Esophagus (tissue), 2 donors: ENCODE measurements around the gene SCNN1A. TPM values are rescaled to one million over a fixed set of nuclear protein-coding genes. Genes with fewer than 3 reads are reported as not detected.

Source experiments
- H3K27ac ChIP-seq, 2 donors: one replicate each; pipeline ENCODE4 v1.5.1; 2013; ENCODE audit warnings: low read depth in 2 of 2, mild to moderate bottlenecking in 2 of 2, inconsistent platforms in 1 of 2, low read length in 1 of 2, moderate library complexity in 1 of 2
- H3K27me3 ChIP-seq, 2 donors: one replicate each; pipeline ENCODE4 v1.6.1; 2013; ENCODE audit warnings: low read length in 2 of 2, control low read depth in 1 of 2, mild to moderate bottlenecking in 1 of 2; ENCODE audit not compliant: insufficient read depth in 2 of 2, control insufficient read depth in 1 of 2
- H3K36me3 ChIP-seq, 2 donors: one replicate each; pipeline ENCODE4 v1.6.1; 2013; ENCODE audit warnings: low read length in 1 of 2; ENCODE audit not compliant: control insufficient read depth in 2 of 2, insufficient read depth in 2 of 2
- H3K4me1 ChIP-seq, 2 donors: one replicate each; pipeline ENCODE4 v1.6.1; 2013; ENCODE audit warnings: low read length in 1 of 2; ENCODE audit not compliant: control insufficient read depth in 2 of 2, insufficient read depth in 2 of 2
- H3K4me3 ChIP-seq, 2 donors: one replicate each; pipeline ENCODE4 v1.5.1; 2013; ENCODE audit warnings: low read length in 2 of 2, mild to moderate bottlenecking in 2 of 2, low read depth in 1 of 2, moderate library complexity in 1 of 2
- H3K9me3 ChIP-seq, 2 donors: one replicate each; pipeline ENCODE4 v1.6.1; 2013; ENCODE audit warnings: mild to moderate bottlenecking in 2 of 2, low read depth in 1 of 2, low read length in 1 of 2, moderate library complexity in 1 of 2; ENCODE audit not compliant: control insufficient read depth in 2 of 2, insufficient read depth in 1 of 2
- WGBS, 2 donors: extraction: QIAGEN DNeasy Blood & Tissue Kit; methylation state at CpG; one replicate each; pipeline ENCODE4 v1.1.7; 2013; 5-methylcytosine and 5-hydroxymethylcytosine counted together
- polyA plus RNA-seq, 2 donors: library from polyadenylated mRNA; stranded (reverse); fragments of 200-250 nt; gene quantifications; one replicate each; pipeline ENCODE4 v1.2.3, GENCODE V29; 2013
- donor health status: healthy with polysubstance abuse.
- donor health status: Bipolar disorder and iron deficiency.

The SCNN1A gene
- polyA plus RNA-seq: 100 to 1,000 TPM in 1 of 2 donors, 10 to 100 TPM in 1; 98.7 to 126 TPM

DNA sequence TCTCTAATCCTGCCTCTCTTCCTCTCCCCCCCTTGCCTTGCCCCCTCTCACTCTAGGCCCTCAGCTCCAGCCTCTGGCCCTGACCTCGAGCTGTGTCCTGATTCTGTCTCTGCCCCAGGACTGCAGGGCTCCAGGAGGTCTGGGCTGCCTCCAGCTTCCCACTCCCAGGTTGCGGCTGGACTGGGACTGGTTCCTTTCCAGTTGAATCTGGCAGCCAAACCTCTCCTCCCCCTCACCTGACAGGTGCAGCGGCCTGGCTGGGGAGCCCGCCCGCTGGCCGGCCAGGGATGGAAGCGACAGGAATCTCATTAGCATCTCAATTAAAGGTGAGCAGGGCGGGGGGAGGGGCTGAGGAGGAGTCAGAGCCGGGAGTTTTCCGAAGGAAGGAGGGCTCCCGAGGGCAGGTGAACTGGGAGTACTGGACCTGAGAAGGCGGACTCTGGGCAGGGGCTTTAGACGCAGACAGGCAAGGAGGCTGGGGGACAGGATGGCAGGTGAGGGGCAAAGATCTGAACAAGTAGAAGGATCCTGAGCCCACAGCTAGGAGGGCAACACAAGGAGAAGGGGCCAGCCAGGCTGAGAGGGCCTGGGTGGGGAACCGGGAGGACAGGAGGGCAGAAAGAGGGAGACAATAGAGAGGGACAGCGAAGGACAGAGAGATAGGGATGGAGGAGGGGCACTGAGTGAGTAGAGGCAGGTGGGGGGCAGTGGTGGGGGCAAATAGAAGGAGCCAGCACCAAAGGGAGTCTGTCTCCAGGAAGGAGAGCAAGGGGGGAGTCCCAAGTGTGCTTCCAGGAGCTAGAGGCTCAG lies at the start of gene SCNN1A:
Gene SCNN1A (minus strand): TSS at position 295 of the 810 bp plus-strand sequence. CDS start 780 bp downstream, outside the sequence.
- WGBS, 2 donors: 57 to 72% methylated on average over 15 of the region's 15 CpGs
- peak within 1 kb of the TSS; percentile 64 to 73 for H3K4me3 ChIP-seq
- H3K4me1 ChIP-seq: peaks cover 8 to 31% of the 10 kb centered on the region in 2 donors

DNA sequence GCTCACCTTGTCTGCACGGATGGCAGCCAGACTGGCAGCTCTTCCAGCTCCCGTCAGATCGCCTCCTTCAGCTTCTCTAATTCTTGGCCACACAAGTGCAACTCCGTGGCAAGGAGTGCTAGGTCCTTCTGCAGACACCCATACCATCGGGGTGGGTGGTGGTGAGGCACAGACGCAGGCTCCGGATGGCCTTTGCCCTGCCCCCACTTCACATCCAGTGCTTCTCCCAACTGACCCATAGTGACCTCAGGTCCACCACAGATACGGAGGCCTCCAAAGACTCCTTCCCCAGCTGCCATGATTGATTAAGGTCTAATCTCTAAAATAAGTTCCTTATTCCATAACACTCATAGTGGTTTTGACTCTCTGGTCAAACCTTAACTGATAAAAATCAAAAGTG lies 49.5 kb upstream of the SCNN1A start:
- H3K27ac ChIP-seq: no peak overlapping the region
- WGBS, 2 donors: 82 to 87% methylated on average over 8 of the region's 8 CpGs
- no peaks in the 10 kb centered on the region for H3K9me3 ChIP-seq

More for the DNA sequence above, at the start of gene SCNN1A:
- no peaks in the 10 kb centered on the region for H3K27me3 ChIP-seq
- no peaks in the 10 kb centered on the region for H3K9me3 ChIP-seq
- peak within 1 kb of the TSS; percentile 95 to 98 for H3K27ac ChIP-seq
- no peaks in the 10 kb centered on the region for H3K36me3 ChIP-seq

DNA sequence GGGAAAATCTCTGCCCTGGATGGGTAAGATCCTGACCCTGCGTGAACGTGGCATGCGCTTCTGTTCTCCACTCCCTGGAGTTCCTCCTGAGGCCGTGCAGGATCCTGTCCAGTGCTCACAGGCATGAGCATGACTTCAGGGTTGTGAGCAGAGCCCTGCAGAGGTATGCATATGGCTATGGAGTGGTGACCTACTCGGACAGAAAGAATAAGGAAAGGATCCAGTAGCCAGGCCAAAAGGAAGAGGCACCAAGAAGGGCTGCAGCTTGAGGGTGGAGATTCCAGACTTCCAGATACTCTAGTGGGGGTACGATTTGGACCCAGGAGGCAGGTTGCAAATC lies 48.6 kb upstream of the SCNN1A start:
- Histone ChIP-seq H3K9me3 (no peaks in the 10 kb centered on the region), H3K27me3 (no peaks in the 10 kb centered on the region), H3K4me1 (peaks cover 0 to 3% of the 10 kb centered on the region in 2 donors), H3K27ac (no peak overlapping the region), H3K36me3 (no peaks in the 10 kb centered on the region), H3K4me3 (no peak overlapping the region)
- WGBS, 2 donors: 41 to 44% methylated on average over 6 of the region's 6 CpGs

More for the DNA sequence above, 49.5 kb upstream of the SCNN1A start:
- H3K4me1 ChIP-seq: peaks cover 0 to 3% of the 10 kb centered on the region in 2 donors
- H3K36me3 ChIP-seq: no peaks in the 10 kb centered on the region
- H3K27me3 ChIP-seq: no peaks in the 10 kb centered on the region
- H3K4me3 ChIP-seq: no peak overlapping the region

DNA sequence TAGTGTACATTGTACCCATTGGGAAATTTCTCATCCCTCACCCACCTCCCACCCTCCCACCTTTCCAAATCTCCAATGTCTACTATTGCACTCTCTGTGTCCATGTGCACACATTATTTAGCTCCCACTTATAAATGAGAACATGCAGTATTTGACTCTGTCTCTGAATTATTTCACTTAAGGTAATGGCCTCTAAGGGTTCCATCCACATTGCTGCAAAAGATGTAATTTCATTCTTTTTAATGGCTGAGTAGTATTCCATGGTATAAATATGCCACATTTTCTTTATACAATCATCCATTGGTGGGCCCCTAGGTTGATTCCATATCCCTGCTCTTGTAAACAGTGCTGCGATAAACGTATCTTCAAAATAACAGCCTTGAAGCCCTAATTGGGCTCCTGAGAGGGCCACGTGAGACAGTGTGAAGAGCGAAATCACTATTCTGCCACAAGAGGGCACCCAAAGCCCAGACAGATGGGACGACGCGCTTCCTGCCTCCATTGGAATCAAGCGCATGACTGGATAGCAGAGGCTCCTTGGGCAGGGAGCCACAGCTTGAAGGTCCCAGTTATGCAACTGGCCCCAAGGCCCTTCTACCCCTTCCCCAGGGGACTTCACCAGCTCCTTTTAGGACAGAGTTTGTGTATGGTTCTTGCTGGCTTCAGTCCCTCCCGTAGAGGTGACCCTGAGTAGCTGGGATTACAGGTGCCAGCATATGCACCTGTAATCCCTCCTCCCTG lies 48.1 kb upstream of the SCNN1A start:
- Histone ChIP-seq H3K27ac (no peak overlapping the region), H3K4me3 (no peak overlapping the region), H3K4me1 (peaks cover 0 to 3% of the 10 kb centered on the region in 2 donors), H3K9me3 (no peaks in the 10 kb centered on the region), H3K36me3 (no peaks in the 10 kb centered on the region), H3K27me3 (no peaks in the 10 kb centered on the region)
- 2 to 4% methylated on average over 9 of the region's 9 CpGs for WGBS, 2 donors

DNA sequence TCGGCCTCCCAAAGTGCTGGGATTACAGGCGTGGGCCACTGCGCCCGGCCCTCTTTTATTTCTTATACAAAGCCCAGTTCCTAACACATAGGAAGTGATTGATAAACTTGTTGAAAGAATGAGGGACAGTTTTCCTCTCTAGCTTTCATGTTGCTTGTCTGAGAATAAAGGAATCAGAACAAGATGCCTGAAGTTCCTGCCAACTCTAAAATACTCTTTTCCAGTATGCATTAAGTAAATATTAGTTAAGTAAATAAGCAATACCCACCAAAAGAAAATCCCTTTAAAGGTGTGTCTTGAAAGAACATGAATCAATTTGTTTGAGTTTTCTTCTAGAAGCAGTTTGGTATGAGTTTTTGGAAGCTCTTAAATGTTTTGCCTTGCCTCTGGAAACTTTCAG lies 45.0 kb upstream of the SCNN1A start:
- 20 to 37% methylated on average over 4 of the region's 4 CpGs for WGBS, 2 donors
- H3K4me1 ChIP-seq: peaks cover 0 to 3% of the 10 kb centered on the region in 2 donors
- H3K4me3 ChIP-seq: no peak overlapping the region
- H3K27me3 ChIP-seq: no peaks in the 10 kb centered on the region
- H3K27ac ChIP-seq: no peak overlapping the region
- H3K36me3 ChIP-seq: no peaks in the 10 kb centered on the region
- H3K9me3 ChIP-seq: no peaks in the 10 kb centered on the region

DNA sequence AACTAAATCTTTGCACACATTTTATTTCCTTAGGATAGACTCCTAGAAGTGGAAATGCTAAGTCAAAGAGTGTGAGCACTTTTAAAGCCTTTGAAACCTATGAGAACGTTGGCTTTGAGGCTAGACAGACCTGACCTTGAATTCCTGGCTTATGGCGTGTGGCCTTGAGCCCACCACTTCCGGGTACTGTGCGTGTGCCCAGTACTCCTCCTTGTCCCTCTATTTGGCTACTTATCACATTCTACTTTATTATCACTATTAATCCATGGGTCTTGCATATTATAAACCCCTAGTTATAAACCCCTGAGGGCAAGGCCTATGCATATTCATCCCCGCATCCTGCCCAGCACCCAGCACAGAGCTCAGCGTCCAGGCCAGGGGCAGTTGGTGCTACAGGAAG lies 43.4 kb upstream of the SCNN1A start:
- H3K27ac ChIP-seq: no peak overlapping the region
- H3K9me3 ChIP-seq: no peaks in the 10 kb centered on the region
- H3K36me3 ChIP-seq: no peaks in the 10 kb centered on the region
- H3K4me3 ChIP-seq: no peak overlapping the region
- peaks cover 0 to 1% of the 10 kb centered on the region in 2 donors for H3K4me1 ChIP-seq
- WGBS, 2 donors: 73 to 79% methylated on average over 6 of the region's 6 CpGs
- H3K27me3 ChIP-seq: no peaks in the 10 kb centered on the region

DNA sequence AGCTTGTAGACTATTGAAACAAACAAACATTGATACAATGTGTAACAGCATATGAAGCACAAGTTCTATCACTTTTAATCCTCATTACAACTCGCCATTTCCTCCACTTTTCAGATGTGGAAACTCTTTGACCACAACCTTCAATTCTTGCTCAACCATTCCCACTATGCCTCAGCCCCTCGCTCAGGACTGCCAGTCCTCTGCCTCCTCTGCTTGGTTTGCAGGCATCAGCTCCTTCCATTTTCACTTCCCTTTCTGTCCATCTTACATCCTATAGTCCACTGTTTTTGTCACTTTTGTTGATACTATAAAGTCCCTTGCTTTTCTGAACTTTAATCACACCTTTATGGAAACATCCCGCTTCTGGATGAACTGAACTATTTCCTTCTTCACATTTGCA lies 41.2 kb upstream of the SCNN1A start:
- WGBS, 2 donors: 83 to 84% methylated on average over 3 of the region's 3 CpGs
- no peaks in the 10 kb centered on the region for H3K36me3 ChIP-seq
- H3K9me3 ChIP-seq: no peaks in the 10 kb centered on the region
- no peaks in the 10 kb centered on the region for H3K4me1 ChIP-seq
- no peak overlapping the region for H3K27ac ChIP-seq
- H3K27me3 ChIP-seq: no peaks in the 10 kb centered on the region
- no peak overlapping the region for H3K4me3 ChIP-seq

DNA sequence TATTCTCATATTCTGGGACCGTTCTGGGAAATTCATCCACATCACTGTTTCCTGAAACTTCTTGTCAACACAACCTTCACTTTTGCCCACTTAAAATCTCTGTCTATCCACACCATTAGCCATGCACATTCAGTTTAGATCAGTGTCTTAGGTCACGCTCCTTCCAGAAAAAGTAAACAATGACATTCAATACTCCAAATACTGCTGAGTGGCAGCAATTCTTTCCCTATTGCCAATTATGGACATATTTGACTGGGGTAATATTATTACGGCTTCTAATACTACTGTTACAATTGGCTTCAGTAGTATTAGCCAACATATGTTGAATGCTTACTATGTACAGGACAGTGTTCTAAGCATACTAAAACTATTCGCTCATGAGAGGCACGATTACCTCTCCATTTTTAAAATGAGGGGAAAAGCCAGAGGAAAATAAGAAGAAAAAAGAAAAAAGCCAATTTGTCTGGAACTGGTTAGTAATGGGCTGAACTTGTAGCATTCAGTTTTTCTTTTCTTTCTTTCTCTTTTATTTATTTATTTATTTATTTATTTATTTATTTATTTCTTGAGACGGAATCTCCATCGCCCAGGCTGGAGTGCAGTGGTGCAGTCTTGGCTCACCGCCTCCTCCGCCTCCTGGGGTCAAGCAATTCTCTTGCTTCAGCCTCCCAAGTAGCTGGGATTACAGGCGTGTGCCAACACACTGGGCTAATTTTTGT lies 32.0 kb upstream of the SCNN1A start:
- Histone ChIP-seq H3K27ac (no peak overlapping the region), H3K4me3 (no peak overlapping the region), H3K27me3 (no peaks in the 10 kb centered on the region), H3K9me3 (no peaks in the 10 kb centered on the region), H3K36me3 (no peaks in the 10 kb centered on the region), H3K4me1 (no peaks in the 10 kb centered on the region)
- WGBS, 2 donors: 94% methylated on average over 10 of the region's 10 CpGs

DNA sequence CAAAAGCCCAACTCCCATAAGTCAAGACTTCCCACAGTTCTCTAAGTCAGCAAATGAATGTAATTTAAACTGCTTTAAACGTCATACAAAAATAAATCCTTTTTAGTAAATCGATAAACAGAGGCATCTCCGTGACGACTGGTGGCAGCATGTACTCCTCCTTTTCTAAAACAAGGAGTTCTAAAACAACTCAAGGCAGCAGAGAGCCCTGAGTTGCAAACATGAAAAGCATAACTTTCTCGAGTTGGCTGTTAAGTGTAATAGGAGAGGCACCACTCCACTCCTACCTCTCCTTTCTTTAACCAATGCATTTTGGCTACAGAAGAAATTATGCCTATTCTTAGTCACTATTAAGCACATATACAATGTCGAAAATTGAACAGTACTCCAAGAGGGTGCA lies 30.6 kb upstream of the SCNN1A start:
- 69 to 73% methylated on average over 6 of the region's 6 CpGs for WGBS, 2 donors
- H3K4me3 ChIP-seq: no peak overlapping the region

More for the DNA sequence above, 30.6 kb upstream of the SCNN1A start:
- Histone ChIP-seq H3K27ac (no peak overlapping the region), H3K4me1 (no peaks in the 10 kb centered on the region), H3K9me3 (no peaks in the 10 kb centered on the region), H3K27me3 (no peaks in the 10 kb centered on the region), H3K36me3 (no peaks in the 10 kb centered on the region)
